GM19467 (cell line): Measurements from ENCODE around the gene MGMT.

Experiments used
- ATAC-seq: cut with Tn5 transposase; IDR thresholded peaks from one replicate; pipeline ENCODE4 v1.9.1; 2021; ENCODE audit warnings: mild to moderate bottlenecking, moderate library complexity; ENCODE audit not compliant: unreplicated experiment

MGMT gene

GRCh38 chr10:129704786-129705525 is 237.9 kb downstream of the MGMT start:
- ATAC-seq, result no peak

GRCh38 chr10:129705676-129706075 is 238.6 kb downstream of the MGMT start:
- ATAC-seq, result no peak

- ATAC-seq, result no peak
Observed at GRCh38 chr10:129706081-129706480, 239.0 kb downstream of the MGMT start.

GRCh38 chr10:129706523-129706922 is 239.5 kb downstream of the MGMT start:
- ATAC-seq, result no peak

- no peak for ATAC-seq
Observed at GRCh38 chr10:129707406-129708388, 240.7 kb downstream of the MGMT start.

GRCh38 chr10:129709101-129709500 is 242.1 kb downstream of the MGMT start:
- no peak for ATAC-seq

- no peak for ATAC-seq
Observed at GRCh38 chr10:129709627-129710509, 242.8 kb downstream of the MGMT start.

GRCh38 chr10:129710510-129710847 is 243.4 kb downstream of the MGMT start:
- ATAC-seq, result no peak

- no peak for ATAC-seq
Observed at GRCh38 chr10:129711291-129711690, 244.2 kb downstream of the MGMT start.

GRCh38 chr10:129712000-129712399 is 245.0 kb downstream of the MGMT start:
- no peak for ATAC-seq

- ATAC-seq, result no peak
Observed at GRCh38 chr10:129713659-129714265, 246.7 kb downstream of the MGMT start.

GRCh38 chr10:129715805-129716204 is 248.8 kb downstream of the MGMT start:
- ATAC-seq, result no peak

- ATAC-seq, result no peak
Observed at GRCh38 chr10:129716211-129716681, 249.2 kb downstream of the MGMT start.

- ATAC-seq, result no peak
Observed at GRCh38 chr10:129716881-129717280, 249.8 kb downstream of the MGMT start.

- ATAC-seq, result no peak
Observed at GRCh38 chr10:129717816-129718547, 250.9 kb downstream of the MGMT start.

GRCh38 chr10:129718548-129719414 is 251.7 kb downstream of the MGMT start:
- no peak for ATAC-seq

GRCh38 chr10:129719415-129719739 is 252.3 kb downstream of the MGMT start:
- no peak for ATAC-seq

- no peak for ATAC-seq
Observed at GRCh38 chr10:129719889-129720590, 253.0 kb downstream of the MGMT start.
